Stimulated activated CD4-positive, alpha-beta T cell treated with anti-CD3 and anti-CD28 coated beads, Interleukin-12 subunit alpha, Interleukin-12 subunit beta, amount 100 ng/mL, for 48 hours (primary cell): ENCODE data around the gene SIRPA.

ENCODE experiments used
- DNase-seq, 3 donors: peaks; one replicate each; pipeline ENCODE4 v3.0.0-alpha.2; 2020; ENCODE audit warnings: low read depth in 2 of 3, low spot score in 1 of 3

The SIRPA gene

GRCh38 chr20:1870323-1870722 is 24.9 kb upstream of the SIRPA start:
- no peak for DNase-seq

GRCh38 chr20:1870792-1871550 is 24.2 kb upstream of the SIRPA start:
- DNase-seq = no peak

- DNase-seq = no peak
Measured at GRCh38 chr20:1871807-1872458, 23.3 kb upstream of the SIRPA start.

GRCh38 chr20:1872459-1873097 is 22.6 kb upstream of the SIRPA start:
- no peak for DNase-seq

GRCh38 chr20:1874450-1875182 is 20.6 kb upstream of the SIRPA start:
- DNase-seq = no peak

- DNase-seq = no peak
Measured at GRCh38 chr20:1875183-1875554, 20.0 kb upstream of the SIRPA start.

GRCh38 chr20:1875762-1876161 is 19.4 kb upstream of the SIRPA start:
- DNase-seq = no peak

GRCh38 chr20:1876217-1876921 is 18.8 kb upstream of the SIRPA start:
- no peak for DNase-seq

GRCh38 chr20:1876975-1877608 is 18.1 kb upstream of the SIRPA start:
- DNase-seq = no peak

- no peak for DNase-seq
Measured at GRCh38 chr20:1877609-1878200, 17.5 kb upstream of the SIRPA start.

GRCh38 chr20:1879369-1879768 is 15.8 kb upstream of the SIRPA start:
- DNase-seq = no peak

GRCh38 chr20:1879934-1880333 is 15.3 kb upstream of the SIRPA start:
- DNase-seq = no peak

GRCh38 chr20:1880529-1881239 is 14.5 kb upstream of the SIRPA start:
- DNase-seq = no peak

GRCh38 chr20:1881240-1881835 is 13.9 kb upstream of the SIRPA start:
- no peak for DNase-seq

- DNase-seq = no peak
Measured at GRCh38 chr20:1882026-1882425, 13.2 kb upstream of the SIRPA start.

- DNase-seq = no peak
Measured at GRCh38 chr20:1883986-1884385, 11.2 kb upstream of the SIRPA start.

GRCh38 chr20:1885254-1885653 is 10.0 kb upstream of the SIRPA start:
- DNase-seq = no peak

GRCh38 chr20:1885940-1886693 is 9.1 kb upstream of the SIRPA start:
- DNase-seq = no peak

- DNase-seq = no peak
Measured at GRCh38 chr20:1887321-1887720, 7.9 kb upstream of the SIRPA start.
